UCSD-AML1 (cell line): ENCODE data around the gene CDK17.

Source experiments
- DNase-seq: peaks from one replicate; lab custom pipeline; 2025; ENCODE audit not compliant: unreplicated experiment; lab: John Stamatoyannopoulos, UW

Gene CDK17

GRCh38 chr12:96271469-96272199 lies 128.6 kb downstream of the CDK17 start:
- DNase-seq = no peak

DNA sequence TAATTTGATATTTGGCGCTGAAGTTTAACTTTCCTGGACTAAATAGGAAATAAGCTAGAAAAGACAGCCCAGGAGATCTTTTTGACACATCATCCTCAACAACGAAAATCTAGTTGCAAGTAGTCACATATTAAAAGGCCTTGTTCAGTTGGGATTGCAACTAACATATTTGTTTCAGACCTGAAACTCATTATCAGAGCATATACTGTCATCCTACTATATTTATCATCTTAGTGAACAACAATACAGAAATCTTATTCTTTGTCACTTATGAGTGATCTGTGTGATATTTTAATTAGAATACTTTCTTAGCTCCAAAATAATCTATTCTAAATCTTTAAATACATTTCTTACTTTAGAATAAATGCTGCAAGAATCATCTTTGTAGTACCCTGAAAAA lies 134.0 kb downstream of the CDK17 start:
- DNase-seq = no peak

GRCh38 chr12:96265836-96266235 lies 134.4 kb downstream of the CDK17 start:
- no peak for DNase-seq

DNA sequence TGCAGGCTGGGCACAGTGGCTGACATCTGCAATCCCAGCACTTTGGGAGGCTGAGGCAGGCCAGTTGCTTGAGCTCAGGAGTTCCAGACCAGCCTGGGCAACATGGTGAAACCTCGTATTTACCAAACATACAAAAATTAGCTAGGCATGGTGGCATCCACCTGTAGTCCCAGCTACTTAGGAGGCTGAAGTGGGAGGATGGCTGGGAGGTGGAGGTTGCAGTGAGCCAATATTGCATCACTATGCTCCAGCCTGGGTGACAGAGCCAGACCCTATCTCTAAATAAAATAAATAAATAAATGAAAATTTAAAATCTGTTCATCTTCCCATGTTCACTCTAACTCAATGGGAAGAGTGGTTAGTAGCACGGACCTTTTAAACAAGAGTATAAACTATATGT lies 134.8 kb downstream of the CDK17 start:
- no peak for DNase-seq

- no peak for DNase-seq
Observed at GRCh38 chr12:96263449-96263902, 136.8 kb downstream of the CDK17 start.

GRCh38 chr12:96261557-96261956 lies 138.7 kb downstream of the CDK17 start:
- DNase-seq = no peak

DNA sequence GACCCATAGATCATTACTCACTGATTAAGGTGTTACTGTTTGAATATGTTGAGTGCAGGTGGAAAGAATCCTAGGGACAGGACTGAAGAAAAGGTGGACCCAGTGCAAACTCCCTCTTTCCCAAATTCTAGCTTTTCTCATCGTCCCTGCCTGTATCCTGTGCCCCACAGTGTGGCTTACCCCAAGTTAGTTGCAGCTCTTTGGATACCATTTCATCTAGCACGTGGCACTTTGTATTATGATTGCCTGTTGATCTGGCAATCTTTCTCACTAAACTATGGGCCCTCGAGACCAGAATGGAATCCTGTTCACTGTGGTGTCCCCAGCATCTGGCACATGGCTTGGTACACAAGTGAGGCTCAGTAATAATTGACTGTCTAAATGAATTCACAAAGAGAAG lies 139.6 kb downstream of the CDK17 start:
- no peak for DNase-seq

GRCh38 chr12:96260231-96260630 lies 140.0 kb downstream of the CDK17 start:
- no peak for DNase-seq

- DNase-seq = no peak
Observed at GRCh38 chr12:96258104-96258961, 141.9 kb downstream of the CDK17 start.

DNA sequence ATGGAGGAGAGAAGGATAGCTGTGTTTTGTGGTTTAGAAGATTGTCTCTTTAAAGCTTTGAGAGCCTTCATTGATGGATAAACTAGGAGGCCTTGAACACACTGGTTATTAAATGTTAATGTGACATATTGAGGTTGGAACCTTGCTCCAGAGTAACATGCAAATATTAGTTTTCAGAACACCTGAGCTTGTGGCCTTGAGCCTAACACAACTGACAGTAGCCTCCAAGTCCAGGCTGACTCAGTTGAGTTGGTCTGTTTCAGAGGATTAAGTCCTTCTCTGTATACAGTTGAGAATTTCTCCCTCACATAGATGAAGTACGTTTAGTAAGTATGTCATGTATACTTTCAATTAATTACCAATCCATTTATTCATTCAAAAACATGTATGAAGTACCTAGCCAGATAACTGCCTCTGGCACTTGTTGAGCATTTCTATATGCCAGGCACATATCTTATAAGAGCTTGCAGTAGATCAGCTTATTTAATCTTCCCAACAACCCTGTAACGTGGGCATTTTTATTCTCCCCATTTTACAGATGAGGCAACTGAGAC lies 142.6 kb downstream of the CDK17 start:
- no peak for DNase-seq

DNA sequence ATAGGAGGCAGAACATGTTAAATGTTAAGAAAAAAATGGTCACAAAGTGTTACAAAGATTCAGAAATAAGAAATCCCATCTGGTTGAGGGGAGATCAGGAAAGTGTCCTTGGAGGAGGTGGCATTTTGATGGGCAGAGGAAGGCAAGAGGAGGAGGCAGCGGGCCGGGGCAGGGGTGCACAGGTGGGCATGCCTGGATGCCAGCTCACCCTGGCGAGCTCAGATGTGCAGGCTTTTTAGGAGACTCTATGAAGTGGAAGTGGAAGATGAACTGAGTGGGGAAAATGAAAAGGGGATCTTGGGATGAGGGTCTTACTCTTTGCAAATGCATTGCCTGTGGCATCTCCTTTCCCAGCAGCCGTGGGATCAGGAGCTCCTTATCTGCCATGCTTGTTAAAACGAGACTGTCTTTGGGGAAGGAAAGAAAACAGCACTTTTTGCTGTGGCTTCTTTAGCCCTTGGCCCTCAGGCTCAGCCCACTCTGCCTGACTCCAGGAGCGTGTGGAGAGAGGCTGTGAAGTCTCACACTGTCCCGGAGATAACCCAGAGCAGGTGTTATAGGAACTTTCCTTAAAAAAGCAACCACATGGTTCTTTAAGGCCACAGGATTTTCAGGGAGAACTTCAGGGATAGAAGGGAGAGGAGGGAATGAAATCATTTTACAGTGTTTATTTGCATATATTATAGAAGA lies 143.4 kb downstream of the CDK17 start:
- DNase-seq = no peak

DNA sequence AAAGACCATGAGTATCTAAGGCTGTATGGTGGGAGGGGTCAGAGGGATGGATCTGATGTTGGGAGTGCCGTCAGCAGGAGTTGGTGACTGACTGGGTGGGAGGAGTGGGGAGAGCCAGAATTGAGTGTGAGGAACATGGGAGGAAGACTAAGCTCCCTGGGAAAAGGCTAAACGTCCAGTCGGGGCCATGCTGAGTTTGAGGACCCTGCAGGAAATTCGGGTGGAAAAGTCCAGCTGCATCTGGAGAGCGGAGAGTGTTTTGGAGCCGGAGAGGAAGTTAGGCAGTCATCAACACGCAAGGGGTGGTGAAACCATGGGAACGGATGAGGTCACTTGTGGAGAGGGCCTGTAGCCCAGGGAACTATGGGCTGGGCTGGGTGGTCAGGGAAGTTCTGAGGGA lies 145.2 kb downstream of the CDK17 start:
- no peak for DNase-seq

DNA sequence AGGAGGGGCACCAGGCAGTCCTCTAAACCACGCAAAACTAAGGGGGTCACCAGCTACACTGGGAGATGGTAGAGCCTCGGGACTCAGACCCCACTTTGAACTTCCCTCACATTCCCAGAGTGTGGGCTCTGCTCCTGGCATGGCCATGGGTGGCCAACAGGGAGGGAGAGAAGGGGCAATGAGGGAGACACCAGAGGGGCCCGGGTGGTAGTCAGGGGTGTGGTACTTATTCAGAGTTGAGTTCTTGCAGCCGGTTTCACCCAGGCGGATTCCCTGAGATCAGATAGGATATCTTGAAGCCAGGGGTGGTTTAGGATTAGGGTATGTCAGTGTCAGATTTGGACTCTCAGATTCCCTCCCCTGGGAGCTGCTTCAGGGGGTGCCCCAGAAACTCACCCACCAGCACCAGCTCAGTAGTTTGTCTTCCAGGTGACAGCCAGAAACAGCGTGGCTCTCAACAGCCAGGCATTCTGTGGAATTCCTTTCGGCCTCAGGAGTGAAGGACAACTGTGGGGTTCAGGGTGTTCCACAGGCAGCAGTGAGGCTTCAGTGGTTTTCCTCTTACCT lies 150.0 kb downstream of the CDK17 start:
- DNase-seq = no peak

- DNase-seq = no peak
Observed at GRCh38 chr12:96249196-96250118, 150.8 kb downstream of the CDK17 start.

GRCh38 chr12:96248136-96248931 lies 151.9 kb downstream of the CDK17 start:
- no peak for DNase-seq

- DNase-seq = no peak
Observed at GRCh38 chr12:96247563-96247962, 152.7 kb downstream of the CDK17 start.

GRCh38 chr12:96246926-96247505 lies 153.2 kb downstream of the CDK17 start:
- no peak for DNase-seq

DNA sequence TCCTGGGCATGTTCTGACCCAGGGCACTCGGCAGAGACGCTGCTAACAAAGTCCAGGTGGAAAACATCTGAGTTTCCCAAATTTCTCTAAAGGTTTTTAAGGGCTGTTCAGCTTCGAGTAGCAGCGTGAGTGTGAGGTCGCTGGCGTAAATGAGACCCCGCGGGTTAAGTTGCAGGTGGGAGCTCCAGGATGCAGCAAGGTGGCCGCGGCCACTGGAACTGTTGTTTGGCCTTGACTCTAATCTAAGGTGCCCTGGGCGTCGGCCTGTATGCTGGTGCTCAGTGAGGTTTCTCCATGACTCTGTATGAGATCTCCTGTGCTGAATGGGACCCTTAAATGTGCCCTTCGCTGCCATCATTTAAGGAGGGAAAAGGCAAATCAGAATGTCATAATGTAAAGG lies 155.4 kb downstream of the CDK17 start:
- DNase-seq = no peak

- no peak for DNase-seq
Observed at GRCh38 chr12:96242597-96242996, 157.6 kb downstream of the CDK17 start.
